Measurements from ENCODE around the gene ESR1.

GRCh38 chr6:152099446-152100182 lies 292.1 kb downstream of the ESR1 start:
- TF ChIP-seq CTCF (conservative IDR thresholded peaks at IDR 0.05) (no peak), ZFX (IDR thresholded peaks at IDR 0.05) (no peak)

Data from C4-2B (cell line).